DOHH2 (cell line): ENCODE data around the gene EPPIN.
A peak's percentile ranks its signal among the peaks of the same experiment; 100 is the strongest.

Source experiments
- H3F3A ChIP-seq: fragments of 200-600 bp; sonication (generic), shearing (Covaris generic); 2 replicates; pipeline ENCODE4 v1.6.0; 2016; ENCODE audit warnings: antibody characterized with exemption, mild to moderate bottlenecking; ENCODE audit not compliant: control insufficient read depth, insufficient read depth
- H3K27ac ChIP-seq: fragments of 200-600 bp; sonication (generic); 2 replicates; pipeline ENCODE4 v1.5.1; 2014; ENCODE audit warnings: low read depth, mild to moderate bottlenecking, low read length, moderate library complexity
- H3K27me3 ChIP-seq: fragments of 200-600 bp; sonication (generic); 2 replicates; pipeline ENCODE4 v1.6.1; 2014; ENCODE audit warnings: mild to moderate bottlenecking, low read length, mixed read lengths; ENCODE audit not compliant: control insufficient read depth
- H3K36me3 ChIP-seq: fragments of 200-600 bp; sonication (generic); 2 replicates; pipeline ENCODE4 v1.6.1; 2014; ENCODE audit warnings: mild to moderate bottlenecking, low read length, moderate library complexity, mixed read lengths; ENCODE audit not compliant: control insufficient read depth
- H3K4me1 ChIP-seq: fragments of 200-600 bp; sonication (generic); 2 replicates; pipeline ENCODE4 v1.6.1; 2014; ENCODE audit warnings: mild to moderate bottlenecking, low read length, mixed read lengths; ENCODE audit not compliant: control insufficient read depth
- H3K4me2 ChIP-seq: fragments of 200-600 bp; sonication (generic); 2 replicates; pipeline ENCODE4 v1.6.0; 2014; ENCODE audit warnings: mild to moderate bottlenecking, low read length, moderate library complexity
- H3K4me3 ChIP-seq: fragments of 200-600 bp; sonication (generic); 2 replicates; pipeline ENCODE4 v1.5.1; 2014; ENCODE audit warnings: mild to moderate bottlenecking, low read length, mixed read lengths
- H3K79me2 ChIP-seq: fragments of 200-600 bp; sonication (generic); 2 replicates; pipeline ENCODE4 v1.6.1; 2014; ENCODE audit warnings: mild to moderate bottlenecking, low read length, mixed read lengths; ENCODE audit not compliant: control insufficient read depth
- H3K9me2 ChIP-seq: fragments of 200-600 bp; sonication (generic); replicated peaks from 2 replicates; pipeline ENCODE4 v1.6.1; 2014; ENCODE audit warnings: mild to moderate bottlenecking, low read length, mixed read lengths; ENCODE audit not compliant: control insufficient read depth
- H3K9me3 ChIP-seq: fragments of 200-600 bp; sonication (generic); 2 replicates; pipeline ENCODE4 v1.6.1; 2014; ENCODE audit warnings: antibody characterized with exemption, low read length, mixed read lengths; ENCODE audit not compliant: control insufficient read depth, insufficient read depth
- H4K20me1 ChIP-seq: fragments of 200-600 bp; sonication (generic); 2 replicates; pipeline ENCODE4 v1.6.0; 2014; ENCODE audit warnings: low read depth, mild to moderate bottlenecking, antibody characterized with exemption, low read length, moderate library complexity; ENCODE audit not compliant: control insufficient read depth, insufficient read depth
- EZH2phosphoT487 ChIP-seq: fragments of 200-600 bp; sonication (generic); IDR thresholded peaks from 2 replicates; pipeline ENCODE4 v1.6.1; 2017; ENCODE audit warnings: borderline replicate concordance, mild to moderate bottlenecking, antibody characterized with exemption, low read length, moderate library complexity, mixed read lengths
- TF ChIP-seq, protein P1 (sequence below): fragments of 200-600 bp; sonication (generic); IDR thresholded peaks from one replicate; pipeline ENCODE4 v1.5.1; 2014; ENCODE audit warnings: antibody characterized with exemption, mild to moderate bottlenecking, low read depth, low read length; ENCODE audit not compliant: poor library complexity, severe bottlenecking

EPPIN gene

DNA sequence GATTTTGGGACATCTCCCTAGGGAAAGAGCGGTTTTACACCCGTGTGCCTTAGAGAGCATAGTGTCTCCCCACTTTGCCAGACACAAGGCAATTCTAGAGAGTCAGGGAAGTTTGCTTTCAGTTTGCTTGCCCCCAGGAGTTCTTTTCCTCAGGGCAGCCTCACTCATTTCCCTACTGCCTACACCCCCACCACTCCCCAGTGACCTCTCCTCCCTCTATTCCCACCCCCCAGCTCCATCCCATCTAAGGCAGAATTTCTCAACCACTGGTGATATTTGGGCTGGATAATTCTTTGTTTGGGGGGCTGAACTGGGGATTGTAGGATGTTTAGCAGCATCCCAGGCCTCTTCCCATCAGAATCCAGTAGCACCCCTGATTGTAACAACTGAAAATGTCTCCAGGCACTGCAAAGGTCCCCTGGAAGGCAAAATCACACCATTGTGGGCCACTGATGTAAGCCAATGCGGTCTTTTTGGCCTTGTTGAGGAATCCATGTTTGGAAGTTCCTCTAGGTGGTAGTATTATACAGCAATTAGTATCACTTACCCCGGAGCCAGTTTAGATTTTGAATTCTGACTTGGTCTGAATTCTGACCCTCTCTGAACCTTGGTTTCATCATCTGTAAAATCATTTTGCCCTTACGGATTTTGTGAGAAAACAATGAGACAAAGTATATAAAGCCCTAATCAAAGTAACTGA is 1.3 kb downstream of the EPPIN start:
- Histone ChIP-seq H3K4me1 (no peaks in the 10 kb centered on the region), H3K36me3 (no peaks in the 10 kb centered on the region), H4K20me1 (no peaks in the 10 kb centered on the region), H3K27ac (no peak overlapping the region), H3K4me3 (no peak overlapping the region), H3K9me3 (no peaks in the 10 kb centered on the region), H3K79me2 (no peaks in the 10 kb centered on the region), H3K9me2 (no peaks in the 10 kb centered on the region), H3K27me3 (peaks cover 22% of the 10 kb centered on the region), H3F3A (no peaks in the 10 kb centered on the region), H3K4me2 (no peak overlapping the region)
- TF ChIP-seq, protein P1, sequence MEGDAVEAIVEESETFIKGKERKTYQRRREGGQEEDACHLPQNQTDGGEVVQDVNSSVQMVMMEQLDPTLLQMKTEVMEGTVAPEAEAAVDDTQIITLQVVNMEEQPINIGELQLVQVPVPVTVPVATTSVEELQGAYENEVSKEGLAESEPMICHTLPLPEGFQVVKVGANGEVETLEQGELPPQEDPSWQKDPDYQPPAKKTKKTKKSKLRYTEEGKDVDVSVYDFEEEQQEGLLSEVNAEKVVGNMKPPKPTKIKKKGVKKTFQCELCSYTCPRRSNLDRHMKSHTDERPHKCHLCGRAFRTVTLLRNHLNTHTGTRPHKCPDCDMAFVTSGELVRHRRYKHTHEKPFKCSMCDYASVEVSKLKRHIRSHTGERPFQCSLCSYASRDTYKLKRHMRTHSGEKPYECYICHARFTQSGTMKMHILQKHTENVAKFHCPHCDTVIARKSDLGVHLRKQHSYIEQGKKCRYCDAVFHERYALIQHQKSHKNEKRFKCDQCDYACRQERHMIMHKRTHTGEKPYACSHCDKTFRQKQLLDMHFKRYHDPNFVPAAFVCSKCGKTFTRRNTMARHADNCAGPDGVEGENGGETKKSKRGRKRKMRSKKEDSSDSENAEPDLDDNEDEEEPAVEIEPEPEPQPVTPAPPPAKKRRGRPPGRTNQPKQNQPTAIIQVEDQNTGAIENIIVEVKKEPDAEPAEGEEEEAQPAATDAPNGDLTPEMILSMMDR: peak; percentile 18
- no peak for TF ChIP-seq EZH2phosphoT487

DNA sequence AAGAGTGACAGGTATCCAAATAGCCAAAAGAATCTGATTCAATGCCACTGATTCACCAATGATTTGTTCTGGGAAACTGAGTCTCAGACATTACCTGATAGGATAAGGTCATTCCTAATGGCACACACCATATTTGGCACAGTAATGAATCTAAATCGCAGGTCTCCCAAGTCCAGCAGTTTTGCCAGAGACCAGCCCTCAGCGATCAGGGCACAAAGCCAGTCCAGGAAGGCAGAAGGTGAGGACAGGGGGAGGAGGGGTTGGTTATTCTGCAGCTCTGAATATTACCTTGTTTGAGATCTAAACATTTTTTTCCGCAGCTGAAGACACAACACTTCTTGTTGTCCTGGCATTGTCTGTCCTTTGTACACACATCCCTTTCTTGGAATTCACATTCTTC is 1.9 kb downstream of the EPPIN start:
- TF ChIP-seq, protein P1: no peak
- no peak for TF ChIP-seq EZH2phosphoT487
- Histone ChIP-seq H3F3A (no peaks in the 10 kb centered on the region), H3K36me3 (no peaks in the 10 kb centered on the region), H3K27me3 (peaks cover 22% of the 10 kb centered on the region), H3K27ac (no peak overlapping the region), H3K4me3 (no peak overlapping the region), H4K20me1 (no peaks in the 10 kb centered on the region), H3K4me2 (no peak overlapping the region), H3K79me2 (no peaks in the 10 kb centered on the region), H3K9me3 (no peaks in the 10 kb centered on the region), H3K4me1 (no peaks in the 10 kb centered on the region), H3K9me2 (no peaks in the 10 kb centered on the region)

DNA sequence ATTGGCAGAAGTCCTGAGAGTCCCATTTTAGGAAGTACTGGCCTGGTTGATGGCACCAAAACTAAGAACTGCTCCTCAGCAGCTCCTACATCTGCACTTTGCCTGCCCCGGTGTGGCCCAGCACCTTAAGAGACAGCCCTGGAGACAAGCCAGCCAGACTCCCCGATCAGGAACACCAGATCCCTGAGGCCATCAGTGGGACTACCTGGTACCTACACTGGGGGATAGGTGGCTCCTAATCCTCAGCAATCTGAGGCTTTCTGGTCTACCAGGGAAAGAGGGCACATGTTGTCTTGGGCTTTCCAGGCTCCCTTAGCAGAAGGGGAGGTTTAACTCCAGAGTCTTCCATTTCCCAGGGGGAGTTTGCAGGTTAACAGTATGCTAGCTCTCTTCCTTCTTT is 7.8 kb downstream of the EPPIN start, which contains the start of gene WFDC6:
Gene WFDC6, minus strand, starts transcription at position 101 of the 400 bp plus-strand sequence. Its CDS starts 75 bp downstream, at position 26.
- no peaks in the 10 kb centered on the region for H3K9me3 ChIP-seq
- no peak for TF ChIP-seq EZH2phosphoT487
- TF ChIP-seq, protein P1: no peak
- peaks cover 10% of the 10 kb centered on the region; the same call in 1 of the 2 replicates for H3K27me3 ChIP-seq
- no peaks in the 10 kb centered on the region for H3K9me2 ChIP-seq
- H3K79me2 ChIP-seq: no peaks in the 10 kb centered on the region
- no peaks in the 10 kb centered on the region for H3K36me3 ChIP-seq
- H4K20me1 ChIP-seq: no peaks in the 10 kb centered on the region
- H3K27ac ChIP-seq: no peak within 1 kb of the TSS
- H3K4me3 ChIP-seq: no peak within 1 kb of the TSS
- no peaks in the 10 kb centered on the region for H3F3A ChIP-seq
- H3K4me2 ChIP-seq: no peak within 1 kb of the TSS
- no peaks in the 10 kb centered on the region for H3K4me1 ChIP-seq
